Measurements from ENCODE around the gene NEMP1.

Gene NEMP1

GRCh38 chr12:57051011-57051410, 27.6 kb downstream of the NEMP1 start:
- TF ChIP-seq CTCF (conservative IDR thresholded peaks at IDR 0.05; ENCODE audit: low read depth, low read length), result no peak
- H3K9ac ChIP-seq, result no peak overlapping the region
- no peak overlapping the region for H3K27ac ChIP-seq
- H3K4me2 ChIP-seq, result no peak overlapping the region
- no peaks in the 10 kb centered on the region for H3K36me3 ChIP-seq (ENCODE audit: insufficient read depth)
- no peak overlapping the region for H2AFZ ChIP-seq (ENCODE audit: low read depth)
- H3K27me3 ChIP-seq (ENCODE audit: insufficient read depth, low read depth), result peaks cover 20% of the 10 kb centered on the region; the same call in 1 of the 2 replicates
- no peak overlapping the region for H3K4me3 ChIP-seq (IDR thresholded peaks at IDR 0.05; ENCODE audit: insufficient read depth, low read depth, low read length)
- no peaks in the 10 kb centered on the region for H3K4me1 ChIP-seq (ENCODE audit: low read depth, poor library complexity, severe bottlenecking)
- H4K20me1 ChIP-seq (ENCODE audit: insufficient read depth), result no peaks in the 10 kb centered on the region
- no peaks in the 10 kb centered on the region for H3K79me2 ChIP-seq (ENCODE audit: insufficient read depth, low read depth)

- no peaks in the 10 kb centered on the region for H3K79me2 ChIP-seq (ENCODE audit: insufficient read depth, low read depth)
- no peak within 1 kb of the TSS for H3K4me2 ChIP-seq
- no peak within 1 kb of the TSS for H3K9ac ChIP-seq
- peaks cover 20% of the 10 kb centered on the region; the same call in 1 of the 2 replicates for H3K27me3 ChIP-seq (ENCODE audit: insufficient read depth, low read depth)
- no peaks in the 10 kb centered on the region for H3K36me3 ChIP-seq (ENCODE audit: insufficient read depth)
- H3K4me1 ChIP-seq (ENCODE audit: low read depth, poor library complexity, severe bottlenecking), result no peaks in the 10 kb centered on the region
- H3K4me3 ChIP-seq (IDR thresholded peaks at IDR 0.05; ENCODE audit: insufficient read depth, low read depth, low read length), result no peak within 1 kb of the TSS
- no peak within 1 kb of the TSS for H2AFZ ChIP-seq (ENCODE audit: low read depth)
- TF ChIP-seq CTCF (conservative IDR thresholded peaks at IDR 0.05; ENCODE audit: low read depth, low read length), result no peak
- H4K20me1 ChIP-seq (ENCODE audit: insufficient read depth), result no peaks in the 10 kb centered on the region
- no peak within 1 kb of the TSS for H3K27ac ChIP-seq
Measured at GRCh38 chr12:57049890-57050289, 28.7 kb downstream of the NEMP1 start, which contains the start of gene MYO1A. Gene MYO1A, minus strand, starts transcription at chr12:57050129. Its CDS starts 1,806 bp downstream, at chr12:57048323.

- H3K9ac ChIP-seq, result no peak overlapping the region
- no peaks in the 10 kb centered on the region for H4K20me1 ChIP-seq (ENCODE audit: insufficient read depth)
- H3K4me2 ChIP-seq, result no peak overlapping the region
Measured at GRCh38 chr12:57049119-57049446, 29.5 kb downstream of the NEMP1 start.

GRCh38 chr12:57048423-57049118, 30.0 kb downstream of the NEMP1 start:
- no peak overlapping the region for H3K4me2 ChIP-seq
- no peak for TF ChIP-seq CTCF (conservative IDR thresholded peaks at IDR 0.05; ENCODE audit: low read depth, low read length)
- no peak overlapping the region for H2AFZ ChIP-seq (ENCODE audit: low read depth)
- H3K9ac ChIP-seq, result no peak overlapping the region
- H3K27me3 ChIP-seq (ENCODE audit: insufficient read depth, low read depth), result peaks cover 20% of the 10 kb centered on the region; the same call in 1 of the 2 replicates
- H3K4me1 ChIP-seq (ENCODE audit: low read depth, poor library complexity, severe bottlenecking), result no peaks in the 10 kb centered on the region
- H3K27ac ChIP-seq, result no peak overlapping the region
- H3K36me3 ChIP-seq (ENCODE audit: insufficient read depth), result no peaks in the 10 kb centered on the region
- no peaks in the 10 kb centered on the region for H3K79me2 ChIP-seq (ENCODE audit: insufficient read depth, low read depth)
- no peaks in the 10 kb centered on the region for H4K20me1 ChIP-seq (ENCODE audit: insufficient read depth)
- H3K4me3 ChIP-seq (IDR thresholded peaks at IDR 0.05; ENCODE audit: insufficient read depth, low read depth, low read length), result no peak overlapping the region

More at GRCh38 chr12:57049119-57049446, 29.5 kb downstream of the NEMP1 start:
- Histone ChIP-seq H3K27me3 (ENCODE audit: insufficient read depth, low read depth) (peaks cover 20% of the 10 kb centered on the region; the same call in 1 of the 2 replicates), H3K4me1 (ENCODE audit: low read depth, poor library complexity, severe bottlenecking) (no peaks in the 10 kb centered on the region), H3K4me3 (IDR thresholded peaks at IDR 0.05; ENCODE audit: insufficient read depth, low read depth, low read length) (no peak overlapping the region), H2AFZ (ENCODE audit: low read depth) (no peak overlapping the region), H3K36me3 (ENCODE audit: insufficient read depth) (no peaks in the 10 kb centered on the region), H3K27ac (no peak overlapping the region), H3K79me2 (ENCODE audit: insufficient read depth, low read depth) (no peaks in the 10 kb centered on the region)
- no peak for TF ChIP-seq CTCF (conservative IDR thresholded peaks at IDR 0.05; ENCODE audit: low read depth, low read length)

Data from KMS-11 (cell line).